KMS-11 (cell line): Measurements from ENCODE around the gene CKLF.

Experiments
- H2AFZ ChIP-seq: fragments of 200-600 bp; sonication (generic); 2 replicates; pipeline ENCODE4 v1.6.1; 2016; ENCODE audit warnings: antibody characterized with exemption, mixed run types, low read depth
- H3K27ac ChIP-seq: fragments of 200-600 bp; sonication (generic); 2 replicates; pipeline ENCODE4 v1.6.1; 2016; ENCODE audit warnings: mild to moderate bottlenecking, mixed run types
- H3K27me3 ChIP-seq: fragments of 200-600 bp; sonication (generic); 2 replicates; pipeline ENCODE4 v1.6.1; 2017; ENCODE audit warnings: mild to moderate bottlenecking, low read depth, mixed run types, moderate library complexity; ENCODE audit not compliant: insufficient read depth
- H3K36me3 ChIP-seq: fragments of 200-600 bp; sonication (generic); 2 replicates; pipeline ENCODE4 v1.6.1; 2017; ENCODE audit warnings: mild to moderate bottlenecking, mixed run types; ENCODE audit not compliant: insufficient read depth
- H3K4me1 ChIP-seq: fragments of 200-600 bp; sonication (generic); 2 replicates; pipeline ENCODE4 v1.6.1; 2016; ENCODE audit warnings: mild to moderate bottlenecking, low read depth, mixed run types; ENCODE audit not compliant: poor library complexity, severe bottlenecking
- H3K4me2 ChIP-seq: fragments of 200-600 bp; sonication (generic); 2 replicates; pipeline ENCODE4 v1.7.0; 2016; ENCODE audit warnings: mild to moderate bottlenecking, mixed run types
- H3K4me3 ChIP-seq: fragments of 200-600 bp; sonication (generic); IDR thresholded peaks from 2 replicates; pipeline ENCODE4 v1.6.1; 2017; ENCODE audit warnings: low read depth, low read length, mixed read lengths; ENCODE audit not compliant: insufficient read depth
- H3K79me2 ChIP-seq: fragments of 200-600 bp; sonication (generic); 2 replicates; pipeline ENCODE4 v1.6.1; 2016; ENCODE audit warnings: low read depth, mixed run types; ENCODE audit not compliant: insufficient read depth
- H3K9ac ChIP-seq: fragments of 200-600 bp; sonication (generic); 2 replicates; pipeline ENCODE4 v1.6.1; 2016; ENCODE audit warnings: mild to moderate bottlenecking, mixed run types
- H4K20me1 ChIP-seq: fragments of 200-600 bp; sonication (generic); 2 replicates; pipeline ENCODE4 v1.6.1; 2016; ENCODE audit warnings: mild to moderate bottlenecking, mixed run types; ENCODE audit not compliant: insufficient read depth
- TF ChIP-seq, protein P1 (sequence below): fragments of 200-600 bp; sonication (generic); conservative IDR thresholded peaks from 2 replicates; pipeline ENCODE4 v1.6.1; 2017; ENCODE audit warnings: low read depth, mild to moderate bottlenecking, antibody characterized with exemption, low read length, moderate library complexity, mixed read lengths

The CKLF gene

DNA sequence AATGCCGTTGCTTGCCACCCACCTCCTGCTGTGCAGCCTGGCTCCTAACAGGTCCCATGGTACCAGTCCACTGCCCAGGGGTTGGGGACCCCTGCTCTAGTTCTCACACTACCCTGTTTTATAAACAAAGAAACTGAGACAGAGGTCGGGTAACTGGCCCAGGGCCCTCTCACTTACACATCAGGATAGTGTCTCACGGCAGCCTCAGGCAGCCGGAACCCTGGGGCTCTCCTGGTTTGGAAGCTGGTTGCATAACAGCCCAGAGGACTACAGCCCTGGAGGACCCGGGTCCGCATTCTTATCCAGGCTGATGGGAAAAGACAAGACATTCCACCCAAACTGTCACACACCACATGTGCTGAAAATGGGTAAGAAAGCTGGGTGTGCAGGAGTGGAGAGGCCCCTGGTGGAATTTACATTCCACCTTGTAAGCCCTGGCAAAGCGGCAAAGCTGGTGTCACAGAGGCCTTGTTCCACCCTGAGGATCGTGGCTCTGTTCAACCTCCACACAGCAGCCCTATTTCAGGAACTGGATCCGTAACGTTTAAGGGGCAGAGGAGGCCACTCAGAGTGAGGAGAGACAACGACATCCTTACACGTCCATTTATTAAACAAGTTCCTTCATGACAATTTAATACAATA lies 61.9 kb downstream of the CKLF start:
- Histone ChIP-seq H3K79me2 (no peaks in the 10 kb centered on the region), H3K36me3 (no peaks in the 10 kb centered on the region), H3K27me3 (no peaks in the 10 kb centered on the region), H3K4me2 (no peak overlapping the region), H3K4me3 (no peak overlapping the region), H2AFZ (no peak overlapping the region), H3K27ac (no peak overlapping the region), H4K20me1 (no peaks in the 10 kb centered on the region), H3K4me1 (no peaks in the 10 kb centered on the region), H3K9ac (no peak overlapping the region)
- TF ChIP-seq, protein P1, sequence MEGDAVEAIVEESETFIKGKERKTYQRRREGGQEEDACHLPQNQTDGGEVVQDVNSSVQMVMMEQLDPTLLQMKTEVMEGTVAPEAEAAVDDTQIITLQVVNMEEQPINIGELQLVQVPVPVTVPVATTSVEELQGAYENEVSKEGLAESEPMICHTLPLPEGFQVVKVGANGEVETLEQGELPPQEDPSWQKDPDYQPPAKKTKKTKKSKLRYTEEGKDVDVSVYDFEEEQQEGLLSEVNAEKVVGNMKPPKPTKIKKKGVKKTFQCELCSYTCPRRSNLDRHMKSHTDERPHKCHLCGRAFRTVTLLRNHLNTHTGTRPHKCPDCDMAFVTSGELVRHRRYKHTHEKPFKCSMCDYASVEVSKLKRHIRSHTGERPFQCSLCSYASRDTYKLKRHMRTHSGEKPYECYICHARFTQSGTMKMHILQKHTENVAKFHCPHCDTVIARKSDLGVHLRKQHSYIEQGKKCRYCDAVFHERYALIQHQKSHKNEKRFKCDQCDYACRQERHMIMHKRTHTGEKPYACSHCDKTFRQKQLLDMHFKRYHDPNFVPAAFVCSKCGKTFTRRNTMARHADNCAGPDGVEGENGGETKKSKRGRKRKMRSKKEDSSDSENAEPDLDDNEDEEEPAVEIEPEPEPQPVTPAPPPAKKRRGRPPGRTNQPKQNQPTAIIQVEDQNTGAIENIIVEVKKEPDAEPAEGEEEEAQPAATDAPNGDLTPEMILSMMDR, result no peak
